Testis (tissue), 3 donors: ENCODE measurements around the gene CABCOCO1. TPM values are rescaled to one million over a fixed set of nuclear protein-coding genes. Genes with fewer than 3 reads are reported as not detected.

ENCODE experiments used
- DNase-seq: peaks from one replicate; pipeline ENCODE4 v3.0.0-alpha.2; 2019
- H3K27ac ChIP-seq, 2 donors: fragments of 200-600 bp; sonication (generic); one replicate each; pipeline ENCODE4 v1.5.1; 2019
- H3K27me3 ChIP-seq: fragments of 200-600 bp; sonication (generic); one replicate; pipeline ENCODE4 v1.5.1; 2019
- H3K36me3 ChIP-seq: fragments of 200-600 bp; sonication (generic); one replicate; pipeline ENCODE4 v1.5.1; 2017; ENCODE audit warnings: low read depth; ENCODE audit errors: missing control alignments
- H3K4me1 ChIP-seq: fragments of 200-600 bp; sonication (generic); one replicate; pipeline ENCODE4 v1.5.1; 2019
- H3K4me3 ChIP-seq, 2 donors: fragments of 200-600 bp; sonication (generic); one replicate each; pipeline ENCODE4 v1.5.1; 2017 to 2019
- H3K9me3 ChIP-seq: fragments of 200-600 bp; sonication (generic); one replicate; pipeline ENCODE4 v1.5.1; 2017
- POLR2A ChIP-seq: fragments of 450-650 bp; IDR thresholded peaks from one replicate; pipeline ENCODE4 v1.6.1; 2017; ENCODE audit warnings: antibody characterized with exemption, mild to moderate bottlenecking, moderate library complexity
- WGBS, 2 donors: methylation state at CpG; one replicate each; pipeline ENCODE4 v1.1.5; 2018; 5-methylcytosine and 5-hydroxymethylcytosine counted together
- intact Hi-C: fragments of 100-400 bp; cut with DNase I; formaldehyde crosslinking; loops from one replicate; pipeline ENCODE4 v1.15.1; 2023; ENCODE audit warnings: low total_unique reads
- polyA plus RNA-seq: library from polyadenylated mRNA; stranded (reverse); fragments of 350-450 nt; fragmentation: Illumina TruSeq; extraction: RNeasy Lipid Tissue Mini Kit (QIAGEN cat#74804); gene quantifications from one replicate; pipeline ENCODE4 v1.2.3, GENCODE V29; 2014; ENCODE audit warnings: low read depth, low replicate concordance; ENCODE audit not compliant: insufficient read depth
- total RNA-seq, 2 donors: library from RNA; depleted of rRNA; stranded (reverse); fragments of >200 nt; gene quantifications; one replicate each; pipeline ENCODE4 v1.2.3, GENCODE V29; 2016
- TF ChIP-seq, protein P1 (sequence below), 3 experiments: fragments of 450-650 bp in 2 of 3; fragments of 200-600 bp in 1 of 3; sonication (generic) in 1 of 3; IDR thresholded peaks; one replicate each; pipeline ENCODE4 v1.5.1; 2016 to 2019; ENCODE audit warnings: antibody characterized with exemption in 3 of 3, mild to moderate bottlenecking in 2 of 3, moderate library complexity in 1 of 3

CABCOCO1 gene
- total and polyA plus RNA-seq, 3 donors from 2014 or later, result 2.5 to 26.0 (median 10.2) TPM

GRCh38 chr10:61795147-61795546 lies 132.4 kb downstream of the CABCOCO1 start:
- Histone ChIP-seq H3K27ac (no peak overlapping the region), H3K4me3 (no peak overlapping the region), H3K36me3 (no peaks in the 10 kb centered on the region), H3K27me3 (no peaks in the 10 kb centered on the region), H3K9me3 (no peaks in the 10 kb centered on the region), H3K4me1 (no peaks in the 10 kb centered on the region)
- TF ChIP-seq, protein P1, sequence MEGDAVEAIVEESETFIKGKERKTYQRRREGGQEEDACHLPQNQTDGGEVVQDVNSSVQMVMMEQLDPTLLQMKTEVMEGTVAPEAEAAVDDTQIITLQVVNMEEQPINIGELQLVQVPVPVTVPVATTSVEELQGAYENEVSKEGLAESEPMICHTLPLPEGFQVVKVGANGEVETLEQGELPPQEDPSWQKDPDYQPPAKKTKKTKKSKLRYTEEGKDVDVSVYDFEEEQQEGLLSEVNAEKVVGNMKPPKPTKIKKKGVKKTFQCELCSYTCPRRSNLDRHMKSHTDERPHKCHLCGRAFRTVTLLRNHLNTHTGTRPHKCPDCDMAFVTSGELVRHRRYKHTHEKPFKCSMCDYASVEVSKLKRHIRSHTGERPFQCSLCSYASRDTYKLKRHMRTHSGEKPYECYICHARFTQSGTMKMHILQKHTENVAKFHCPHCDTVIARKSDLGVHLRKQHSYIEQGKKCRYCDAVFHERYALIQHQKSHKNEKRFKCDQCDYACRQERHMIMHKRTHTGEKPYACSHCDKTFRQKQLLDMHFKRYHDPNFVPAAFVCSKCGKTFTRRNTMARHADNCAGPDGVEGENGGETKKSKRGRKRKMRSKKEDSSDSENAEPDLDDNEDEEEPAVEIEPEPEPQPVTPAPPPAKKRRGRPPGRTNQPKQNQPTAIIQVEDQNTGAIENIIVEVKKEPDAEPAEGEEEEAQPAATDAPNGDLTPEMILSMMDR (IDR thresholded peaks at IDR 0.05), result no peak
- no peak for TF ChIP-seq POLR2A
- WGBS, 2 donors, result 80 to 86% methylated on average over 2 of the region's 2 CpGs
- intact Hi-C loops, result no loop called here
- no peak for DNase-seq

DNA sequence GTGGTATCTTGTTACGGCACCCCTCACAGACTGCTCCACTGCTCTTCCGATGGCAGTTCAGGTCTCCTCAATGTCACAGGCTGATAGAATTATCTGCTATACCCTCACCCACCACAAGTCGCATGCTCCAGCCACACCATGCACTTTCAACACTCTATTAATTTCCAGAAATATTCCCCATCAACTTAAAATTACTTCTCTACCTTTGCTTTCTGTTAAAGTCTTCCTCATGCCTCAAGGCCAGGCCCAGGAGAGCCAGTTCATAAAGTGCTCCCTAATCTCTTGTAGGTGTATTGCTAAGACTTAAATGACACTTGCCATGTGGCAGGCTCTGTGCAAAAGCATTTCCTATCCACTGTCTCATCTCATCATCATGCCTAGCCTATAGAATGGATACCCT lies 132.8 kb downstream of the CABCOCO1 start:
- H3K4me1 ChIP-seq, result no peaks in the 10 kb centered on the region
- no peaks in the 10 kb centered on the region for H3K36me3 ChIP-seq
- 71 to 91% methylated on average over 3 of the region's 3 CpGs for WGBS, 2 donors
- TF ChIP-seq, protein P1 (IDR thresholded peaks at IDR 0.05), result no peak
- TF ChIP-seq POLR2A, result no peak
- no peak overlapping the region for H3K4me3 ChIP-seq
- H3K27me3 ChIP-seq, result no peaks in the 10 kb centered on the region
- intact Hi-C loops, result no loop called here
- no peaks in the 10 kb centered on the region for H3K9me3 ChIP-seq
- no peak for DNase-seq
- H3K27ac ChIP-seq, result no peak overlapping the region

GRCh38 chr10:61796785-61797184 lies 134.1 kb downstream of the CABCOCO1 start:
- TF ChIP-seq, protein P1 (IDR thresholded peaks at IDR 0.05), result no peak
- no peak for TF ChIP-seq POLR2A
- 94% methylated on average over 1 of the region's 1 CpG for WGBS, 2 donors
- intact Hi-C loops, result no loop called here

GRCh38 chr10:61797304-61798153 lies 134.8 kb downstream of the CABCOCO1 start:
- 79 to 90% methylated on average over 17 of the region's 17 CpGs for WGBS, 2 donors
- no peaks in the 10 kb centered on the region for H3K4me1 ChIP-seq
- no peaks in the 10 kb centered on the region for H3K9me3 ChIP-seq
- no peak for DNase-seq
- no peak for TF ChIP-seq POLR2A
- TF ChIP-seq, protein P1 (IDR thresholded peaks at IDR 0.05), result no peak
- no peak overlapping the region for H3K27ac ChIP-seq
- intact Hi-C loops, result no loop called here
- no peak overlapping the region for H3K4me3 ChIP-seq
- H3K27me3 ChIP-seq, result no peaks in the 10 kb centered on the region
- no peaks in the 10 kb centered on the region for H3K36me3 ChIP-seq

More at GRCh38 chr10:61796785-61797184, 134.1 kb downstream of the CABCOCO1 start:
- Histone ChIP-seq H3K27ac (no peak overlapping the region), H3K36me3 (no peaks in the 10 kb centered on the region), H3K4me1 (no peaks in the 10 kb centered on the region), H3K27me3 (no peaks in the 10 kb centered on the region), H3K9me3 (no peaks in the 10 kb centered on the region), H3K4me3 (no peak overlapping the region)
- no peak for DNase-seq

GRCh38 chr10:61798713-61799112 lies 136.0 kb downstream of the CABCOCO1 start:
- TF ChIP-seq POLR2A, result no peak
- TF ChIP-seq, protein P1 (IDR thresholded peaks at IDR 0.05), result no peak
- no peak for DNase-seq
- H3K36me3 ChIP-seq, result no peaks in the 10 kb centered on the region
- intact Hi-C loops, result no loop called here
- no peaks in the 10 kb centered on the region for H3K27me3 ChIP-seq
- no peak overlapping the region for H3K4me3 ChIP-seq
- no peaks in the 10 kb centered on the region for H3K9me3 ChIP-seq
- H3K27ac ChIP-seq, result no peak overlapping the region
- H3K4me1 ChIP-seq, result no peaks in the 10 kb centered on the region
